Ishikawa (cell line): ENCODE results near the gene MED13L.

Experiments used
- CREB1 ChIP-seq: IDR thresholded peaks from 2 replicates; pipeline ENCODE4 v1.6.1; 2012; ENCODE audit warnings: low read depth
- NFIC ChIP-seq: IDR thresholded peaks from 2 replicates; pipeline ENCODE4 v1.6.1; 2012

GRCh38 chr12:115932066-115932465 is 345.4 kb downstream of the MED13L start:
- no peak for TF ChIP-seq NFIC
- no peak for TF ChIP-seq CREB1
